Keratinocyte (primary cell): Measurements from ENCODE around the gene AFDN.

ENCODE experiments used
- EZH2 ChIP-seq: IDR thresholded peaks from one replicate; pipeline ENCODE4 v1.6.1; 2012; ENCODE audit warnings: inconsistent platforms, mild to moderate bottlenecking, low read length, moderate library complexity
- TF ChIP-seq, protein P1 (sequence below), 3 experiments: IDR thresholded peaks in 1 of 3; conservative IDR thresholded peaks in 1 of 3; optimal IDR thresholded peaks in 1 of 3; 2 replicates in 2 of 3; 3 replicates in 1 of 3; pipeline versions ENCODE3 to v1.5.1; 2011; ENCODE audit warnings: low read length in 3 of 3, mild to moderate bottlenecking in 3 of 3, moderate library complexity in 2 of 3, control low read depth in 1 of 3, inconsistent platforms in 1 of 3; ENCODE audit not compliant: insufficient read depth in 2 of 3; ENCODE audit errors: extremely low read depth in 1 of 3

DNA sequence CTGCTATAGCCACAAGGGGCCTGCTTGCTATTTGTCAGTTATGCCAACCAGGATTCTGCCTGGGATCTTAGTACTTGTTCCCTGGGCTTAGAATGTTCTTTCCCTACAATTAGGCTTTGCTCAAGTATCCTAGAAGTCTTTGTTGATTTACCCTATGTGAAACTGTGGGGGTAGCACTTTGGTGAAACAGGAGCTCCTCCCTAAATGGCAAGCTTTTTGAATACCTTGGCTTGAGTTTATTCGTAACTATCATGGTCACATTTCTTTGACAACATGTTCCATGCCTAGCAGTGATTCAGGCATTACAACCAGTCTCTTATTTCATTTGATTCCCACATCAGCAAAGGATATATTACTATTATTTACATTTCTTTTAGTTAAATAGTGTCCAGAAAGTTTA is 21.2 kb downstream of the AFDN start:
- TF ChIP-seq, protein P1, sequence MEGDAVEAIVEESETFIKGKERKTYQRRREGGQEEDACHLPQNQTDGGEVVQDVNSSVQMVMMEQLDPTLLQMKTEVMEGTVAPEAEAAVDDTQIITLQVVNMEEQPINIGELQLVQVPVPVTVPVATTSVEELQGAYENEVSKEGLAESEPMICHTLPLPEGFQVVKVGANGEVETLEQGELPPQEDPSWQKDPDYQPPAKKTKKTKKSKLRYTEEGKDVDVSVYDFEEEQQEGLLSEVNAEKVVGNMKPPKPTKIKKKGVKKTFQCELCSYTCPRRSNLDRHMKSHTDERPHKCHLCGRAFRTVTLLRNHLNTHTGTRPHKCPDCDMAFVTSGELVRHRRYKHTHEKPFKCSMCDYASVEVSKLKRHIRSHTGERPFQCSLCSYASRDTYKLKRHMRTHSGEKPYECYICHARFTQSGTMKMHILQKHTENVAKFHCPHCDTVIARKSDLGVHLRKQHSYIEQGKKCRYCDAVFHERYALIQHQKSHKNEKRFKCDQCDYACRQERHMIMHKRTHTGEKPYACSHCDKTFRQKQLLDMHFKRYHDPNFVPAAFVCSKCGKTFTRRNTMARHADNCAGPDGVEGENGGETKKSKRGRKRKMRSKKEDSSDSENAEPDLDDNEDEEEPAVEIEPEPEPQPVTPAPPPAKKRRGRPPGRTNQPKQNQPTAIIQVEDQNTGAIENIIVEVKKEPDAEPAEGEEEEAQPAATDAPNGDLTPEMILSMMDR (optimal IDR thresholded peaks at IDR 0.05 in 1 of 3, IDR thresholded peaks at IDR 0.05 in 1 of 3, conservative IDR thresholded peaks at IDR 0.05 in 1 of 3; ENCODE audit: extremely low read depth in 1 of 3, insufficient read depth in 2 of 3, low read length in 3 of 3), result no peak
- TF ChIP-seq EZH2, result no peak
